H9 (cell line): ENCODE data around the gene ZNF445. TPM values are rescaled to one million over a fixed set of nuclear protein-coding genes. Genes with fewer than 3 reads are reported as not detected.

ENCODE experiments used
- DNase-seq: peaks from one replicate; pipeline ENCODE4 v3.0.0-alpha.2; 2017
- H2AFZ ChIP-seq: one replicate; pipeline ENCODE4 v1.6.1; 2013; ENCODE audit warnings: mild to moderate bottlenecking, low read length, control low read depth, moderate library complexity
- H2AK5ac ChIP-seq: 2 replicates; pipeline ENCODE4 v1.6.1; 2013; ENCODE audit warnings: low read length, control low read depth, mixed read lengths; ENCODE audit not compliant: insufficient read length
- H2BK120ac ChIP-seq: one replicate; pipeline ENCODE4 v1.6.1; 2013; ENCODE audit warnings: low read depth, mild to moderate bottlenecking, low read length, control low read depth, inconsistent platforms; ENCODE audit not compliant: poor library complexity, severe bottlenecking
- H2BK12ac ChIP-seq: 2 replicates; pipeline ENCODE4 v1.6.1; 2013; ENCODE audit warnings: low read length, control low read depth, mixed read lengths, low read depth; ENCODE audit not compliant: insufficient read length
- H2BK15ac ChIP-seq: 2 replicates; pipeline ENCODE4 v1.6.1; 2013; ENCODE audit warnings: low read depth, low read length, control low read depth
- H2BK20ac ChIP-seq: one replicate; pipeline ENCODE4 v1.6.1; 2013; ENCODE audit warnings: low read depth, mild to moderate bottlenecking, low read length, control low read depth, inconsistent platforms; ENCODE audit not compliant: poor library complexity, severe bottlenecking
- H2BK5ac ChIP-seq: 2 replicates; pipeline ENCODE4 v1.6.1; 2013; ENCODE audit warnings: low read length, control low read depth, mixed read lengths; ENCODE audit not compliant: insufficient read length
- H3K14ac ChIP-seq: 2 replicates; pipeline ENCODE4 v1.6.1; 2013; ENCODE audit warnings: low read length, control low read depth; ENCODE audit not compliant: insufficient read depth
- H3K18ac ChIP-seq: 2 replicates; pipeline ENCODE4 v1.6.1; 2013; ENCODE audit warnings: low read depth, mild to moderate bottlenecking, mixed read lengths, low read length, control low read depth; ENCODE audit not compliant: insufficient read length
- H3K23ac ChIP-seq: 2 replicates; pipeline ENCODE4 v1.6.1; 2013; ENCODE audit warnings: low read length, control low read depth, mixed read lengths, low read depth; ENCODE audit not compliant: insufficient read length
- H3K23me2 ChIP-seq: 2 replicates; pipeline ENCODE4 v1.6.1; 2013; ENCODE audit warnings: low read depth, mild to moderate bottlenecking, mixed read lengths, low read length, control low read depth; ENCODE audit not compliant: insufficient read length, poor library complexity, severe bottlenecking
- H3K27ac ChIP-seq: 2 replicates; pipeline ENCODE4 v1.5.1; 2013; ENCODE audit warnings: low read length, control low read depth, mixed read lengths, low read depth; ENCODE audit not compliant: insufficient read length
- H3K27me3 ChIP-seq: 2 replicates; pipeline ENCODE4 v1.6.1; 2013; ENCODE audit warnings: low read length, control low read depth, inconsistent platforms; ENCODE audit not compliant: insufficient read depth
- H3K4ac ChIP-seq: 2 replicates; pipeline ENCODE4 v1.6.1; 2013; ENCODE audit warnings: low read depth, mild to moderate bottlenecking, control low read depth, inconsistent platforms, low read length, moderate library complexity
- H3K4me1 ChIP-seq: 2 replicates; pipeline ENCODE4 v1.6.1; 2013; ENCODE audit warnings: low read length, control low read depth, inconsistent platforms; ENCODE audit not compliant: insufficient read depth
- H3K4me2 ChIP-seq: 2 replicates; pipeline ENCODE4 v1.6.1; 2013; ENCODE audit warnings: low read length, control low read depth, mixed read lengths; ENCODE audit not compliant: insufficient read length, insufficient read depth
- H3K56ac ChIP-seq: 2 replicates; pipeline ENCODE4 v1.6.1; 2013; ENCODE audit warnings: low read depth, mild to moderate bottlenecking, mixed read lengths, low read length, control low read depth; ENCODE audit not compliant: insufficient read length
- H3K79me1 ChIP-seq: 2 replicates; pipeline ENCODE4 v1.6.1; 2013; ENCODE audit warnings: low read depth, mild to moderate bottlenecking, moderate library complexity, low read length, control low read depth, inconsistent platforms; ENCODE audit not compliant: insufficient read depth, poor library complexity, severe bottlenecking
- H3K79me2 ChIP-seq: 2 replicates; pipeline ENCODE4 v1.6.1; 2013; ENCODE audit warnings: low read length, control low read depth, inconsistent platforms; ENCODE audit not compliant: insufficient read depth
- H3K9ac ChIP-seq: 2 replicates; pipeline ENCODE4 v1.6.1; 2013; ENCODE audit warnings: low read length, control low read depth, mixed read lengths; ENCODE audit not compliant: insufficient read length; ENCODE audit errors: extremely low read depth
- H3K9me3 ChIP-seq: one replicate; pipeline ENCODE4 v1.6.1; 2013; ENCODE audit warnings: low read depth, low read length, inconsistent platforms; ENCODE audit not compliant: control insufficient read depth
- H3T11ph ChIP-seq: one replicate; pipeline ENCODE4 v1.6.1; 2013; ENCODE audit warnings: mild to moderate bottlenecking, low read length, control low read depth, inconsistent platforms
- H4K20me1 ChIP-seq: one replicate; pipeline ENCODE4 v1.6.1; 2013; ENCODE audit not compliant: control insufficient read depth, insufficient read length, insufficient read depth
- H4K5ac ChIP-seq: 2 replicates; pipeline ENCODE4 v1.6.1; 2013; ENCODE audit warnings: low read depth, mild to moderate bottlenecking, mixed read lengths, low read length, control low read depth; ENCODE audit not compliant: insufficient read length
- H4K8ac ChIP-seq: replicated peaks from 2 replicates; pipeline ENCODE4 v1.6.1; 2013; ENCODE audit warnings: low read length, control low read depth, mixed read lengths, low read depth; ENCODE audit not compliant: insufficient read length
- H4K91ac ChIP-seq: 2 replicates; pipeline ENCODE4 v1.6.1; 2013; ENCODE audit warnings: low read depth, mild to moderate bottlenecking, moderate library complexity, mixed read lengths, low read length, control low read depth; ENCODE audit not compliant: insufficient read length
- H3K27ac Mint-ChIP-seq, 3 experiments: 2 replicates in 2 of 3; 3 replicates in 1 of 3; pipeline ENCODE4 v1.8.0; 2020 to 2021; ENCODE audit warnings: mixed read lengths in 3 of 3, mild to moderate bottlenecking in 1 of 3, moderate library complexity in 1 of 3
- H3K27me3 Mint-ChIP-seq: 2 replicates; pipeline ENCODE4 v1.8.0; 2021; ENCODE audit warnings: low read depth, mild to moderate bottlenecking, moderate library complexity, mixed read lengths
- H3K36me3 Mint-ChIP-seq, 3 experiments: 2 replicates in 2 of 3; 3 replicates in 1 of 3; pipeline ENCODE4 v1.8.0; 2020 to 2021; ENCODE audit warnings: low read depth in 3 of 3, mixed read lengths in 3 of 3; ENCODE audit not compliant: insufficient read depth in 1 of 3
- H3K4me1 Mint-ChIP-seq, 2 experiments: 2 replicates each; pipeline ENCODE4 v1.8.0; 2020; ENCODE audit warnings: mixed read lengths in 2 of 2
- H3K4me3 Mint-ChIP-seq, 2 experiments: 2 replicates in 1 of 2; 3 replicates in 1 of 2; pipeline ENCODE4 v1.8.0; 2020 to 2021; ENCODE audit warnings: mild to moderate bottlenecking in 2 of 2, mixed read lengths in 2 of 2, moderate library complexity in 1 of 2
- H3K9me3 Mint-ChIP-seq, 2 experiments: 2 replicates in 1 of 2; 3 replicates in 1 of 2; pipeline ENCODE4 v1.8.0; 2020; ENCODE audit warnings: mild to moderate bottlenecking in 2 of 2, mixed read lengths in 2 of 2, moderate library complexity in 1 of 2
- CTCF ChIP-seq: fragments of 200-600 bp; sonication (generic); conservative IDR thresholded peaks from 3 replicates; pipeline ENCODE4 v1.8.0; 2021; ENCODE audit warnings: antibody characterized with exemption, mild to moderate bottlenecking
- WGBS: extraction: QIAGEN DNeasy Blood & Tissue Kit; methylation state at CpG from one replicate; pipeline ENCODE4 v1.1.7; 2013; ENCODE audit warnings: missing lambda C conversion rate, low lambda C conversion rate, mixed read lengths; ENCODE audit not compliant: insufficient read length; ENCODE audit errors: extremely low coverage; 5-methylcytosine and 5-hydroxymethylcytosine counted together
- total RNA-seq: library from RNA; stranded (reverse); gene quantifications from 2 replicates; pipeline ENCODE4 v1.2.1, GENCODE V29; 2021

Gene ZNF445
- total RNA-seq, 1 experiment from 2014 or later = 26.0 TPM

- Histone ChIP-seq H3K14ac (no peak overlapping the region), H3K9me3 (no peaks in the 10 kb centered on the region), H3K56ac (no peak overlapping the region), H2AK5ac (no peak overlapping the region), H2BK12ac (no peak overlapping the region), H3K27ac (no peak overlapping the region), H3K4me1 (no peaks in the 10 kb centered on the region), H2BK15ac (no peak overlapping the region), H4K8ac (no peak overlapping the region), H3T11ph (no peak overlapping the region), H3K79me1 (no peaks in the 10 kb centered on the region), H4K5ac (no peak overlapping the region), H3K27me3 (no peaks in the 10 kb centered on the region), H3K18ac (no peak overlapping the region), H2BK5ac (no peak overlapping the region), H3K4me2 (no peak overlapping the region), H3K79me2 (no peaks in the 10 kb centered on the region), H4K20me1 (no peaks in the 10 kb centered on the region), H3K9ac (no peak overlapping the region), H2BK20ac (no peak overlapping the region), H3K4ac (no peak overlapping the region), H3K23ac (no peak overlapping the region), H2BK120ac (no peak overlapping the region), H4K91ac (no peak overlapping the region), H2AFZ (no peak overlapping the region), H3K23me2 (no peaks in the 10 kb centered on the region)
- H3K4me3 Mint-ChIP-seq = no peak overlapping the region
- peaks cover 2% of the 10 kb centered on the region for H3K27me3 Mint-ChIP-seq
- DNase-seq = no peak
- no CpG with 5 or more reads among the region's 14 CpGs for WGBS
- peaks cover 0 to 6% of the 10 kb centered on the region in 2 experiments; a peak in 2 of 4 replicates for H3K4me1 Mint-ChIP-seq
- peaks cover 5 to 11% of the 10 kb centered on the region in 2 experiments for H3K9me3 Mint-ChIP-seq
- H3K36me3 Mint-ChIP-seq = peaks cover 0 to 4% (median 0%) of the 10 kb centered on the region in 3 experiments; a peak in 3 of 7 replicates
- H3K27ac Mint-ChIP-seq = no peak overlapping the region
- TF ChIP-seq CTCF = no peak
Observed at GRCh38 chr3:44419923-44420650, 57.4 kb downstream of the ZNF445 start.
